Duodenal mucosa (tissue), 2 donors: ENCODE measurements around the gene MYMK.

Experiments
- H3K27ac ChIP-seq: one replicate; pipeline ENCODE4 v1.7.0; 2013; ENCODE audit warnings: low read depth, low read length
- H3K27me3 ChIP-seq, 2 donors: one replicate each; pipeline ENCODE4 v1.7.0; 2013; ENCODE audit warnings: low read length in 2 of 2, control low read depth in 1 of 2; ENCODE audit not compliant: insufficient read depth in 2 of 2, control insufficient read depth in 1 of 2
- H3K36me3 ChIP-seq, 2 donors: one replicate each; pipeline ENCODE4 v1.7.0; 2013; ENCODE audit warnings: low read length in 2 of 2, control low read depth in 1 of 2; ENCODE audit not compliant: insufficient read depth in 2 of 2, control insufficient read depth in 1 of 2
- H3K4me1 ChIP-seq, 2 donors: one replicate each; pipeline ENCODE4 v1.7.0; 2013; ENCODE audit warnings: low read length in 2 of 2, control low read depth in 1 of 2; ENCODE audit not compliant: insufficient read depth in 2 of 2, control insufficient read depth in 1 of 2
- H3K4me3 ChIP-seq, 2 donors: one replicate each; pipeline ENCODE4 v1.7.0; 2013; ENCODE audit warnings: low read length in 2 of 2, low read depth in 1 of 2
- H3K9ac ChIP-seq, 2 donors: one replicate each; pipeline ENCODE4 v1.7.0; 2013; ENCODE audit warnings: low read length in 2 of 2, low read depth in 1 of 2
- H3K9me3 ChIP-seq, 2 donors: one replicate each; pipeline ENCODE4 v1.7.0; 2013; ENCODE audit warnings: low read length in 2 of 2, control low read depth in 1 of 2; ENCODE audit not compliant: control insufficient read depth in 1 of 2

MYMK gene

GRCh38 chr9:133513214-133514100, 11.3 kb downstream of the MYMK start:
- Histone ChIP-seq H3K9me3 (peaks cover 0 to 4% of the 10 kb centered on the region in 2 donors), H3K27ac (no peak overlapping the region), H3K4me3 (no peak overlapping the region), H3K27me3 (no peaks in the 10 kb centered on the region), H3K4me1 (peaks cover 10% of the 10 kb centered on the region in 2 donors), H3K9ac (no peak overlapping the region), H3K36me3 (no peaks in the 10 kb centered on the region)

GRCh38 chr9:133512253-133513213, 12.2 kb downstream of the MYMK start:
- Histone ChIP-seq H3K27me3 (no peaks in the 10 kb centered on the region), H3K36me3 (no peaks in the 10 kb centered on the region), H3K9me3 (peaks cover 0 to 4% of the 10 kb centered on the region in 2 donors), H3K9ac (no peak overlapping the region), H3K27ac (no peak overlapping the region), H3K4me1 (peaks cover 10% of the 10 kb centered on the region in 2 donors), H3K4me3 (no peak overlapping the region)

GRCh38 chr9:133511607-133512006, 13.2 kb downstream of the MYMK start:
- H3K36me3 ChIP-seq, result no peaks in the 10 kb centered on the region
- H3K4me1 ChIP-seq, result peaks cover 10% of the 10 kb centered on the region in 2 donors
- H3K9ac ChIP-seq, result no peak overlapping the region
- H3K27ac ChIP-seq, result no peak overlapping the region
- H3K4me3 ChIP-seq, result no peak overlapping the region
- peaks cover 0 to 4% of the 10 kb centered on the region in 2 donors for H3K9me3 ChIP-seq
- no peaks in the 10 kb centered on the region for H3K27me3 ChIP-seq

GRCh38 chr9:133510926-133511505, 13.7 kb downstream of the MYMK start:
- Histone ChIP-seq H3K9ac (no peak overlapping the region), H3K27me3 (no peaks in the 10 kb centered on the region), H3K4me1 (peaks cover 10% of the 10 kb centered on the region in 2 donors), H3K27ac (no peak overlapping the region), H3K36me3 (no peaks in the 10 kb centered on the region), H3K9me3 (peaks cover 0 to 4% of the 10 kb centered on the region in 2 donors), H3K4me3 (no peak overlapping the region)

GRCh38 chr9:133509179-133510083, 15.3 kb downstream of the MYMK start:
- Histone ChIP-seq H3K4me3 (no peak overlapping the region), H3K4me1 (peaks cover 10% of the 10 kb centered on the region in 2 donors), H3K36me3 (no peaks in the 10 kb centered on the region), H3K27me3 (no peaks in the 10 kb centered on the region), H3K27ac (no peak overlapping the region), H3K9me3 (peaks cover 0 to 4% of the 10 kb centered on the region in 2 donors), H3K9ac (no peak overlapping the region)

- peaks cover 0 to 4% of the 10 kb centered on the region in 2 donors for H3K9me3 ChIP-seq
- no peak overlapping the region for H3K27ac ChIP-seq
- no peaks in the 10 kb centered on the region for H3K36me3 ChIP-seq
- no peaks in the 10 kb centered on the region for H3K27me3 ChIP-seq
- H3K9ac ChIP-seq, result no peak overlapping the region
- no peak overlapping the region for H3K4me3 ChIP-seq
- peaks cover 10% of the 10 kb centered on the region in 2 donors for H3K4me1 ChIP-seq
Observed at GRCh38 chr9:133508046-133508445, 16.7 kb downstream of the MYMK start.

- no peak overlapping the region for H3K27ac ChIP-seq
- no peaks in the 10 kb centered on the region for H3K36me3 ChIP-seq
- no peak overlapping the region for H3K4me3 ChIP-seq
- H3K9ac ChIP-seq, result no peak overlapping the region
- H3K27me3 ChIP-seq, result no peaks in the 10 kb centered on the region
- H3K4me1 ChIP-seq, result peaks cover 10% of the 10 kb centered on the region in 2 donors
- H3K9me3 ChIP-seq, result peaks cover 3 to 4% of the 10 kb centered on the region in 2 donors
Observed at GRCh38 chr9:133507246-133507965, 17.4 kb downstream of the MYMK start.

- H3K36me3 ChIP-seq, result no peaks in the 10 kb centered on the region
- H3K27me3 ChIP-seq, result no peaks in the 10 kb centered on the region
- H3K27ac ChIP-seq, result no peak overlapping the region
- H3K9ac ChIP-seq, result no peak overlapping the region
- H3K9me3 ChIP-seq, result peaks cover 6 to 11% of the 10 kb centered on the region in 2 donors
- no peak overlapping the region for H3K4me3 ChIP-seq
- peaks cover 10% of the 10 kb centered on the region in 2 donors for H3K4me1 ChIP-seq
Observed at GRCh38 chr9:133506653-133507038, 18.1 kb downstream of the MYMK start.
